ENCODE measurements around the gene VWA3B. TPM values are rescaled to one million over a fixed set of nuclear protein-coding genes. Genes with fewer than 3 reads are reported as not detected.

VWA3B gene
- total RNA-seq, 2 donors from 2014 or later: 0.78 TPM; not detected in 1

- H3K36me3 ChIP-seq (replicated peaks in 1 of 2; ENCODE audit: insufficient read depth in 1 of 2, low read depth in 2 of 2): no peaks in the 10 kb centered on the region
- H3K27ac ChIP-seq: no peak overlapping the region
- 62 to 64% methylated on average over 2 of the region's 2 CpGs for WGBS, 2 donors
- intact Hi-C loops (cut with DNase I): no loop called here
- no peaks in the 10 kb centered on the region for H3K4me1 ChIP-seq
- peaks cover 0 to 15% (median 3%) of the 10 kb centered on the region in 3 donors for H3K9me3 ChIP-seq
- H3K27me3 ChIP-seq: no peaks in the 10 kb centered on the region
- no peak for TF ChIP-seq POLR2A (IDR thresholded peaks at IDR 0.05)
- DNase-seq: no peak
- no peak overlapping the region for H3K4me3 ChIP-seq
- ATAC-seq: no peak
Measured at GRCh38 chr2:98324181-98324580, 237.2 kb downstream of the VWA3B start.

DNA sequence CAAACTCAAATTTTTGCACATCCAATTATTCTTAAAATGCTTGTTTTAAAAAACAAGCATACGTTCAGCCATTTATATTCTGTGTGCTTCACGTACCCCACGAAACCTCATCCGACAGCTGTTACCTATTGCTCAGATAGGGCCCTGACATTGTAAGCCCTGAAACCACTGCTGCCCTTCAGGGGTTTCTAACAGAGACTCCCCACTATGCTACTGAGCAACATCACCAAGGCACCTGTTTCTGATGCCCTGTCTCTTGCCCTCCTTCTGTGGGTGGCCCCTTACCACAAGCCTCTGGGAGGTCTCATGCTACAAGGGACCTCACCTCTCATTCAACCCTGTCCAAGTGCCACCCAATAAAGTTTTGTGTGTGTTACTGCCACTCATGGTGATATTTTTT is 240.8 kb downstream of the VWA3B start:
- Histone ChIP-seq H3K9me3 (no peaks in the 10 kb centered on the region), H3K36me3 (replicated peaks in 1 of 2; ENCODE audit: insufficient read depth in 1 of 2, low read depth in 2 of 2) (no peaks in the 10 kb centered on the region), H3K27me3 (no peaks in the 10 kb centered on the region), H3K4me3 (no peak overlapping the region), H3K4me1 (no peaks in the 10 kb centered on the region), H3K27ac (no peak overlapping the region)
- TF ChIP-seq, protein P1, sequence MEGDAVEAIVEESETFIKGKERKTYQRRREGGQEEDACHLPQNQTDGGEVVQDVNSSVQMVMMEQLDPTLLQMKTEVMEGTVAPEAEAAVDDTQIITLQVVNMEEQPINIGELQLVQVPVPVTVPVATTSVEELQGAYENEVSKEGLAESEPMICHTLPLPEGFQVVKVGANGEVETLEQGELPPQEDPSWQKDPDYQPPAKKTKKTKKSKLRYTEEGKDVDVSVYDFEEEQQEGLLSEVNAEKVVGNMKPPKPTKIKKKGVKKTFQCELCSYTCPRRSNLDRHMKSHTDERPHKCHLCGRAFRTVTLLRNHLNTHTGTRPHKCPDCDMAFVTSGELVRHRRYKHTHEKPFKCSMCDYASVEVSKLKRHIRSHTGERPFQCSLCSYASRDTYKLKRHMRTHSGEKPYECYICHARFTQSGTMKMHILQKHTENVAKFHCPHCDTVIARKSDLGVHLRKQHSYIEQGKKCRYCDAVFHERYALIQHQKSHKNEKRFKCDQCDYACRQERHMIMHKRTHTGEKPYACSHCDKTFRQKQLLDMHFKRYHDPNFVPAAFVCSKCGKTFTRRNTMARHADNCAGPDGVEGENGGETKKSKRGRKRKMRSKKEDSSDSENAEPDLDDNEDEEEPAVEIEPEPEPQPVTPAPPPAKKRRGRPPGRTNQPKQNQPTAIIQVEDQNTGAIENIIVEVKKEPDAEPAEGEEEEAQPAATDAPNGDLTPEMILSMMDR (IDR thresholded peaks at IDR 0.05): no peak
- ATAC-seq (no peak), DNase-seq (no peak)
- intact Hi-C loops (cut with DNase I): no loop called here
- WGBS, 2 donors: 94% methylated on average over 4 of the region's 4 CpGs

DNA sequence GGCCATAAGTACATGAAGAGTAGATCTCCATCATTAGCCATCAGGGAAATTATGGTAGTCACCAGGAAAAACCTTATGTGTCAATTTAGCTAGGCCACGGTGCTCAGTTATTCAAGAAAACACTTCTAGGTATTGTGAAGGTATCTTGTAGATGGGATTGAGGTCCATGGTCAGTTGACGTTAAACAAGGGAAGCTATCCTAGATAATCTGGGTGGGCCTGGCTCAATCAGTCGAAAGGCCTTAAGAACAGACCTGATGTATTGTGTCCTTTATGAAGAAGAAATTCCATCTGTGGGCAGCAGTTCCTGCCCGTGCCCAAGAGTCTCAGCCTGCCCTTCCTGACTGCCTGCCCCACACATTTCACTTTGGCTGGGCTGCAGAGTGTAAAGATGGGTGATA is 242.6 kb downstream of the VWA3B start:
- H3K27me3 ChIP-seq: no peaks in the 10 kb centered on the region
- no peaks in the 10 kb centered on the region for H3K4me1 ChIP-seq
- ATAC-seq (no peak), DNase-seq (no peak)
- 69 to 76% methylated on average over 4 of the region's 4 CpGs for WGBS, 2 donors
- H3K9me3 ChIP-seq: no peaks in the 10 kb centered on the region
- TF ChIP-seq, protein P1 (IDR thresholded peaks at IDR 0.05): no peak
- no peak for TF ChIP-seq POLR2A (IDR thresholded peaks at IDR 0.05)
- H3K4me3 ChIP-seq: no peak overlapping the region
- H3K36me3 ChIP-seq (replicated peaks in 1 of 2; ENCODE audit: insufficient read depth in 1 of 2, low read depth in 2 of 2): no peaks in the 10 kb centered on the region
- intact Hi-C loops (cut with DNase I): no loop called here
- no peak overlapping the region for H3K27ac ChIP-seq

DNA sequence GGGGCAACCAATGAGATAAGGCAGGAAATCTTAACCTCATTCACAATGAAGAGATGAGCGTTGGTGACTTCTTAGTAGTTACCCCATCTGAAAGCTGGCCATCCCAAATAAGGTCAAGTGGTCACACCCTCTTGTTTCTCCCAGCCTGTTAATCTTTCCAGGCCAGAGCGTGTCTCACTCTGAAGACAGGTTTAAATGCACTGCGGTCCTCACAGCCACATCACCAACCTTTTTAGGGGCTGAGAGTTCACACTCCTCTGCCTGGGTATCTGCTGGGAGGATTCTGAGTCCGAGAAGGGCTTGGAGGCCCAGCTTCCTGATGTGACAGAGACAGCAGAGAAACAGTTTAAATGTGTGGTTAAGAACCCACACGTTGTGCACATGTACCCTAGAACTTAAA is 246.0 kb downstream of the VWA3B start:
- Histone ChIP-seq H3K4me3 (no peak overlapping the region), H3K9me3 (no peaks in the 10 kb centered on the region), H3K27ac (no peak overlapping the region), H3K27me3 (no peaks in the 10 kb centered on the region), H3K36me3 (replicated peaks in 1 of 2; ENCODE audit: insufficient read depth in 1 of 2, low read depth in 2 of 2) (no peaks in the 10 kb centered on the region), H3K4me1 (no peaks in the 10 kb centered on the region)
- ATAC-seq (no peak), DNase-seq (no peak)
- TF ChIP-seq POLR2A (IDR thresholded peaks at IDR 0.05): no peak
- 78 to 82% methylated on average over 5 of the region's 5 CpGs for WGBS, 2 donors
- intact Hi-C loops (cut with DNase I): no loop called here

- Histone ChIP-seq H3K36me3 (replicated peaks in 1 of 2; ENCODE audit: insufficient read depth in 1 of 2, low read depth in 2 of 2) (no peaks in the 10 kb centered on the region), H3K9me3 (no peaks in the 10 kb centered on the region), H3K4me3 (no peak overlapping the region), H3K27ac (no peak overlapping the region), H3K4me1 (no peaks in the 10 kb centered on the region), H3K27me3 (no peaks in the 10 kb centered on the region)
- intact Hi-C loops (cut with DNase I): no loop called here
- WGBS, 2 donors: 52 to 79% methylated on average over 2 of the region's 2 CpGs
- TF ChIP-seq, protein P1 (IDR thresholded peaks at IDR 0.05): no peak
- TF ChIP-seq POLR2A (IDR thresholded peaks at IDR 0.05): no peak
- DNase-seq (no peak), ATAC-seq (no peak)
Measured at GRCh38 chr2:98333922-98334321, 247.0 kb downstream of the VWA3B start.

GRCh38 chr2:98334439-98335078 is 247.6 kb downstream of the VWA3B start:
- DNase-seq (no peak), ATAC-seq (no peak)
- Histone ChIP-seq H3K27ac (no peak overlapping the region), H3K4me3 (no peak overlapping the region), H3K36me3 (replicated peaks in 1 of 2; ENCODE audit: insufficient read depth in 1 of 2, low read depth in 2 of 2) (no peaks in the 10 kb centered on the region), H3K27me3 (no peaks in the 10 kb centered on the region), H3K4me1 (no peaks in the 10 kb centered on the region), H3K9me3 (no peaks in the 10 kb centered on the region)
- intact Hi-C loops (cut with DNase I): no loop called here
- WGBS, 2 donors: 38 to 48% methylated on average over 4 of the region's 4 CpGs
- no peak for TF ChIP-seq POLR2A (IDR thresholded peaks at IDR 0.05)
- TF ChIP-seq, protein P1 (IDR thresholded peaks at IDR 0.05): no peak

Measured in body of pancreas (tissue), 4 donors.